Sciatic nerve (tissue), 1 donor: Measurements from ENCODE around the gene CDKL5. TPM values are rescaled to one million over a fixed set of nuclear protein-coding genes. Genes with fewer than 3 reads are reported as not detected.

ENCODE experiments used
- total RNA-seq: library from RNA; stranded (reverse); fragmentation: NEBNext Ultra II Directional; extraction: Animal tissue kit (Norgen Biotek cat#: 25700); gene quantifications from one replicate; pipeline ENCODE4 v1.2.1, GENCODE V29; 2021
- donor health status: DM: no; HTN: no; CAD: no.

CDKL5 gene
- total RNA-seq, 1 donor from 2014 or later = 13.6 TPM

Other genes starting within 250 kb of the CDKL5 start
- not detected for gene BEND2, start 204.7 kb upstream of the CDKL5 start, total RNA-seq
- 1.4 TPM for gene SCML2, start 70.9 kb upstream of the CDKL5 start, total RNA-seq
- gene RS1, start 246.5 kb downstream of the CDKL5 start, total RNA-seq = not detected